OCI-LY3 (cell line): ENCODE measurements around the gene LIG3.

ENCODE experiments used
- CTCF ChIP-seq: fragments of 200-600, 300-600 bp; sonication (generic); IDR thresholded peaks from 2 replicates; pipeline ENCODE4 v1.5.1; 2014; ENCODE audit warnings: antibody characterized with exemption, low read length, low read depth
- EZH2phosphoT487 ChIP-seq: fragments of 200-600 bp; shearing (Covaris generic); IDR thresholded peaks from 2 replicates; pipeline ENCODE4 v1.6.1; 2018; ENCODE audit warnings: antibody characterized with exemption, mixed run types, low read depth

- TF ChIP-seq CTCF = no peak
- no peak for TF ChIP-seq EZH2phosphoT487
Measured at GRCh38 chr17:35002876-35003551, 22.7 kb downstream of the LIG3 start.
